GM19099 (cell line): Measurements from ENCODE around the gene PCCA.

Source experiments
- POLR2A ChIP-seq: IDR thresholded peaks from 3 replicates; pipeline ENCODE4 v1.6.1; 2011; ENCODE audit warnings: low read depth; ENCODE audit not compliant: insufficient read length; ENCODE audit errors: extremely low read depth

PCCA gene

GRCh38 chr13:100522618-100523309 is 433.9 kb downstream of the PCCA start:
- TF ChIP-seq POLR2A, result no peak

GRCh38 chr13:100523411-100523810 is 434.5 kb downstream of the PCCA start:
- TF ChIP-seq POLR2A, result no peak

- no peak for TF ChIP-seq POLR2A
Observed at GRCh38 chr13:100523981-100524386, 435.1 kb downstream of the PCCA start.

- no peak for TF ChIP-seq POLR2A
Observed at GRCh38 chr13:100525453-100526317, 436.8 kb downstream of the PCCA start.

- no peak for TF ChIP-seq POLR2A
Observed at GRCh38 chr13:100526318-100527000, 437.6 kb downstream of the PCCA start.

- TF ChIP-seq POLR2A, result no peak
Observed at GRCh38 chr13:100527644-100528043, 438.8 kb downstream of the PCCA start.

- TF ChIP-seq POLR2A, result no peak
Observed at GRCh38 chr13:100528353-100528752, 439.5 kb downstream of the PCCA start.

- TF ChIP-seq POLR2A, result no peak
Observed at GRCh38 chr13:100528820-100529219, 439.9 kb downstream of the PCCA start.

- no peak for TF ChIP-seq POLR2A
Observed at GRCh38 chr13:100529666-100530377, 440.9 kb downstream of the PCCA start.

GRCh38 chr13:100530671-100531213 is 441.8 kb downstream of the PCCA start:
- TF ChIP-seq POLR2A, result no peak

GRCh38 chr13:100532090-100532766 is 443.3 kb downstream of the PCCA start:
- no peak for TF ChIP-seq POLR2A

GRCh38 chr13:100532836-100533435 is 444.0 kb downstream of the PCCA start:
- TF ChIP-seq POLR2A, result no peak

- no peak for TF ChIP-seq POLR2A
Observed at GRCh38 chr13:100533588-100534041, 444.7 kb downstream of the PCCA start.
